Neural progenitor cell (in vitro differentiated cells): ENCODE measurements around the gene BIRC3. TPM values are rescaled to one million over a fixed set of nuclear protein-coding genes. Genes with fewer than 3 reads are reported as not detected.
A peak's percentile ranks its signal among the peaks of the same experiment; 100 is the strongest.

Experiments used
- DNase-seq: peaks from one replicate; pipeline ENCODE4 v3.0.0-alpha.2; 2016; ENCODE audit warnings: low spot score
- H2AFZ ChIP-seq: fragments of 200-600 bp; sonication (generic); replicated peaks from 2 replicates; pipeline ENCODE4 v1.6.1; 2016; ENCODE audit warnings: antibody characterized with exemption
- H3F3A ChIP-seq: fragments of 200-600 bp; sonication (generic); 2 replicates; pipeline ENCODE4 v1.6.1; 2016; ENCODE audit warnings: antibody characterized with exemption, low read depth
- H3K27ac ChIP-seq: fragments of 200-600 bp; sonication (generic); 2 replicates; pipeline ENCODE4 v1.5.1; 2016; ENCODE audit warnings: mild to moderate bottlenecking
- H3K27me3 ChIP-seq: fragments of 200-600 bp; sonication (generic); 2 replicates; pipeline ENCODE4 v1.6.1; 2016; ENCODE audit warnings: mild to moderate bottlenecking, moderate library complexity
- H3K36me3 ChIP-seq: fragments of 200-600 bp; sonication (generic); 2 replicates; pipeline ENCODE4 v1.5.1; 2016
- H3K4me1 ChIP-seq: fragments of 200-600 bp; sonication (generic); 2 replicates; pipeline ENCODE4 v1.6.1; 2016; ENCODE audit warnings: mixed run types
- H3K4me2 ChIP-seq: fragments of 200-600 bp; sonication (generic); 2 replicates; pipeline ENCODE4 v1.6.1; 2016
- H3K4me3 ChIP-seq: fragments of 200-600 bp; sonication (generic); 2 replicates; pipeline ENCODE4 v1.5.1; 2016
- H3K79me2 ChIP-seq: fragments of 200-600 bp; sonication (generic); 2 replicates; pipeline ENCODE4 v1.6.1; 2016; ENCODE audit warnings: low read depth
- H3K9ac ChIP-seq: fragments of 200-600 bp; sonication (generic); 2 replicates; pipeline ENCODE4 v1.6.1; 2016
- H3K9me3 ChIP-seq: fragments of 200-600 bp; sonication (generic); 2 replicates; pipeline ENCODE4 v1.5.1; 2016; ENCODE audit warnings: low read depth
- H4K20me1 ChIP-seq: fragments of 200-600 bp; sonication (generic); 2 replicates; pipeline ENCODE4 v1.6.1; 2016; ENCODE audit warnings: low read depth
- H3K27ac Mint-ChIP-seq: 3 replicates; pipeline ENCODE4 v1.8.0; 2021; ENCODE audit warnings: mixed read lengths
- H3K27me3 Mint-ChIP-seq: 2 replicates; pipeline ENCODE4 v1.8.0; 2022; ENCODE audit warnings: low read depth, mild to moderate bottlenecking, inconsistent platforms, moderate library complexity, mixed read lengths; ENCODE audit not compliant: insufficient read depth
- H3K36me3 Mint-ChIP-seq: 3 replicates; pipeline ENCODE4 v1.8.0; 2021; ENCODE audit warnings: mixed read lengths
- H3K4me1 Mint-ChIP-seq: 3 replicates; pipeline ENCODE4 v1.8.0; 2021; ENCODE audit warnings: mixed read lengths
- H3K4me3 Mint-ChIP-seq: 3 replicates; pipeline ENCODE4 v1.8.0; 2021; ENCODE audit warnings: mild to moderate bottlenecking, moderate library complexity, mixed read lengths
- H3K9me3 Mint-ChIP-seq: 3 replicates; pipeline ENCODE4 v1.8.0; 2020; ENCODE audit warnings: mixed read lengths
- CTCF ChIP-seq: fragments of 200-600 bp; sonication (generic); IDR thresholded peaks from 2 replicates; pipeline ENCODE4 v1.5.1; 2017; ENCODE audit warnings: antibody characterized with exemption, mild to moderate bottlenecking
- EZH2 ChIP-seq: fragments of 200-600 bp; sonication (generic); IDR thresholded peaks from 2 replicates; pipeline ENCODE4 v1.6.1; 2017; ENCODE audit warnings: antibody characterized with exemption, mild to moderate bottlenecking, moderate library complexity
- EZH2phosphoT487 ChIP-seq: fragments of 200-600 bp; sonication (generic); IDR thresholded peaks from 2 replicates; pipeline ENCODE4 v1.6.1; 2017; ENCODE audit warnings: antibody characterized with exemption
- total RNA-seq: library from RNA; depleted of rRNA; stranded (reverse); fragments of >200 nt; gene quantifications from 2 replicates; pipeline ENCODE4 v1.2.3, GENCODE V29; 2015; ENCODE audit warnings: low replicate concordance

The BIRC3 gene
- total RNA-seq, 1 donor from 2014 or later: not detected

GRCh38 chr11:102286292-102286691 lies 31.0 kb upstream of the BIRC3 start:
- no peaks in the 10 kb centered on the region for H3K9me3 ChIP-seq
- H3F3A ChIP-seq: no peaks in the 10 kb centered on the region
- H3K4me2 ChIP-seq: no peak overlapping the region
- Mint-ChIP-seq H3K4me3 (no peak overlapping the region), H3K36me3 (no peaks in the 10 kb centered on the region), H3K9me3 (no peaks in the 10 kb centered on the region), H3K4me1 (peaks cover 8% of the 10 kb centered on the region), H3K27ac (peak overlapping the region; percentile 4), H3K27me3 (peaks cover 5% of the 10 kb centered on the region)
- no peaks in the 10 kb centered on the region for H4K20me1 ChIP-seq
- no peak overlapping the region for H2AFZ ChIP-seq
- H3K9ac ChIP-seq: no peak overlapping the region
- no peaks in the 10 kb centered on the region for H3K36me3 ChIP-seq
- no peaks in the 10 kb centered on the region for H3K4me1 ChIP-seq
- no peaks in the 10 kb centered on the region for H3K79me2 ChIP-seq
- no peak overlapping the region for H3K4me3 ChIP-seq
- no peak for DNase-seq
- H3K27ac ChIP-seq: no peak overlapping the region
- no peak for TF ChIP-seq EZH2phosphoT487
- H3K27me3 ChIP-seq: no peaks in the 10 kb centered on the region

GRCh38 chr11:102287964-102288724 lies 29.1 kb upstream of the BIRC3 start:
- no peaks in the 10 kb centered on the region for H3K27me3 ChIP-seq
- no peaks in the 10 kb centered on the region for H3K4me1 ChIP-seq
- no peaks in the 10 kb centered on the region for H3K79me2 ChIP-seq
- no peaks in the 10 kb centered on the region for H3F3A ChIP-seq
- TF ChIP-seq EZH2: no peak
- peak; percentile 83 for TF ChIP-seq CTCF
- TF ChIP-seq EZH2phosphoT487: no peak
- peak; percentile 86 for DNase-seq
- H3K27me3 Mint-ChIP-seq: no peaks in the 10 kb centered on the region
- H3K27ac Mint-ChIP-seq: no peak overlapping the region
- no peak overlapping the region for H3K27ac ChIP-seq
- peak overlapping the region; percentile 60 for H3K4me2 ChIP-seq
- peaks cover 8% of the 10 kb centered on the region for H3K4me1 Mint-ChIP-seq
- H3K9me3 ChIP-seq: no peaks in the 10 kb centered on the region
- no peaks in the 10 kb centered on the region for H3K36me3 Mint-ChIP-seq
- peak overlapping the region; percentile 95 for H2AFZ ChIP-seq
- no peaks in the 10 kb centered on the region for H4K20me1 ChIP-seq
- no peak overlapping the region for H3K4me3 ChIP-seq
- H3K4me3 Mint-ChIP-seq: no peak overlapping the region
- H3K9me3 Mint-ChIP-seq: no peaks in the 10 kb centered on the region
- H3K36me3 ChIP-seq: no peaks in the 10 kb centered on the region
- H3K9ac ChIP-seq: no peak overlapping the region

- Histone ChIP-seq H3K4me2 (no peak overlapping the region), H2AFZ (peak overlapping the region; percentile 95)
- no peak overlapping the region for H3K4me3 Mint-ChIP-seq
Measured at GRCh38 chr11:102288725-102289083, 28.6 kb upstream of the BIRC3 start.

More at GRCh38 chr11:102288725-102289083, 28.6 kb upstream of the BIRC3 start:
- no peak for DNase-seq
- Histone ChIP-seq H3K36me3 (no peaks in the 10 kb centered on the region), H3K79me2 (no peaks in the 10 kb centered on the region), H3F3A (no peaks in the 10 kb centered on the region), H3K9me3 (no peaks in the 10 kb centered on the region), H3K4me3 (no peak overlapping the region), H3K27me3 (no peaks in the 10 kb centered on the region), H3K9ac (no peak overlapping the region), H4K20me1 (no peaks in the 10 kb centered on the region), H3K4me1 (no peaks in the 10 kb centered on the region), H3K27ac (no peak overlapping the region)
- TF ChIP-seq EZH2phosphoT487: no peak
- TF ChIP-seq EZH2: no peak
- no peak for TF ChIP-seq CTCF
- H3K27me3 Mint-ChIP-seq: no peaks in the 10 kb centered on the region
- no peaks in the 10 kb centered on the region for H3K9me3 Mint-ChIP-seq
- no peaks in the 10 kb centered on the region for H3K36me3 Mint-ChIP-seq
- H3K4me1 Mint-ChIP-seq: peaks cover 8% of the 10 kb centered on the region
- H3K27ac Mint-ChIP-seq: no peak overlapping the region
